ENCODE data around the gene HSPA1B.

- TF ChIP-seq CTCF (conservative IDR thresholded peaks at IDR 0.05; ENCODE audit: low read depth, low read length), result no peak
- no peak for TF ChIP-seq EZH2 (IDR thresholded peaks at IDR 0.05; ENCODE audit: low read length, unreplicated experiment)
- TF ChIP-seq EZH2phosphoT487 (IDR thresholded peaks at IDR 0.05; ENCODE audit: borderline replicate concordance, low read length), result no peak
Measured at GRCh38 chr6:31778193-31778592, 49.3 kb upstream of the HSPA1B start.

Data from PC-3 (cell line).